IPS-15b (cell line): ENCODE data around the gene ACSL5.

Source experiments
- H3K27me3 ChIP-seq: one replicate; pipeline ENCODE4 v1.6.1; 2013; ENCODE audit warnings: low read length; ENCODE audit not compliant: control insufficient read depth, insufficient read depth
- H3K36me3 ChIP-seq: one replicate; pipeline ENCODE4 v1.6.1; 2013; ENCODE audit warnings: low read length; ENCODE audit not compliant: control insufficient read depth, insufficient read depth
- H3K4me1 ChIP-seq: one replicate; pipeline ENCODE4 v1.6.1; 2013; ENCODE audit warnings: mild to moderate bottlenecking, low read length; ENCODE audit not compliant: control insufficient read depth, insufficient read depth
- H3K4me3 ChIP-seq: one replicate; pipeline ENCODE4 v1.5.1; 2013; ENCODE audit warnings: low read depth, low read length
- H3K9ac ChIP-seq: one replicate; pipeline ENCODE4 v1.6.1; 2013; ENCODE audit warnings: low read depth, mild to moderate bottlenecking, low read length
- H3K9me3 ChIP-seq: one replicate; pipeline ENCODE4 v1.6.1; 2013; ENCODE audit warnings: mild to moderate bottlenecking, low read length; ENCODE audit not compliant: control insufficient read depth, insufficient read depth

Gene ACSL5

DNA sequence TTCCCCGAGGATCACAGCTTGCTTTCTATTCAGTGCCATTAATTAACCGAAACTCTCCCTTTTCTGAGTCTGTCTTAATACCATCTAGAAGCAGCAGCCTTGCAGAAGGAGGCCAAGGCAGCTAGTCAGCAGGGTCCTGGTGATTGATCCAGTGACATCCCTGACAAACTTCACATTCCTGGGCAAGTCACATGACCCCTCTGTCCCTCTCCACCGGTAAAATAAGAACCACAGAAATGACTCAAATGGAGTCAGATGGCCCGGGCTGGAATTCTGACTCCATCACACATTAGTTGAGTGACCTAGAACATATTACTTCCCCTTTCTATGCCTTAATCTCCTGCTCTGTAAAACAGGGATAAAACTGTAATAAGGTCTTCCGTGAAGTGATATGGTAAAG, 17.2 kb upstream of the ACSL5 start:
- H3K4me3 ChIP-seq, result no peak overlapping the region
- peaks cover 9% of the 10 kb centered on the region for H3K27me3 ChIP-seq
- H3K36me3 ChIP-seq, result no peaks in the 10 kb centered on the region
- H3K9ac ChIP-seq, result no peak overlapping the region
- no peaks in the 10 kb centered on the region for H3K4me1 ChIP-seq
- no peaks in the 10 kb centered on the region for H3K9me3 ChIP-seq

- no peak overlapping the region for H3K4me3 ChIP-seq
- no peaks in the 10 kb centered on the region for H3K9me3 ChIP-seq
- H3K27me3 ChIP-seq, result peaks cover 17% of the 10 kb centered on the region
- no peaks in the 10 kb centered on the region for H3K4me1 ChIP-seq
- H3K36me3 ChIP-seq, result no peaks in the 10 kb centered on the region
- H3K9ac ChIP-seq, result no peak overlapping the region
Measured at GRCh38 chr10:112359606-112360307, 14.2 kb upstream of the ACSL5 start.

DNA sequence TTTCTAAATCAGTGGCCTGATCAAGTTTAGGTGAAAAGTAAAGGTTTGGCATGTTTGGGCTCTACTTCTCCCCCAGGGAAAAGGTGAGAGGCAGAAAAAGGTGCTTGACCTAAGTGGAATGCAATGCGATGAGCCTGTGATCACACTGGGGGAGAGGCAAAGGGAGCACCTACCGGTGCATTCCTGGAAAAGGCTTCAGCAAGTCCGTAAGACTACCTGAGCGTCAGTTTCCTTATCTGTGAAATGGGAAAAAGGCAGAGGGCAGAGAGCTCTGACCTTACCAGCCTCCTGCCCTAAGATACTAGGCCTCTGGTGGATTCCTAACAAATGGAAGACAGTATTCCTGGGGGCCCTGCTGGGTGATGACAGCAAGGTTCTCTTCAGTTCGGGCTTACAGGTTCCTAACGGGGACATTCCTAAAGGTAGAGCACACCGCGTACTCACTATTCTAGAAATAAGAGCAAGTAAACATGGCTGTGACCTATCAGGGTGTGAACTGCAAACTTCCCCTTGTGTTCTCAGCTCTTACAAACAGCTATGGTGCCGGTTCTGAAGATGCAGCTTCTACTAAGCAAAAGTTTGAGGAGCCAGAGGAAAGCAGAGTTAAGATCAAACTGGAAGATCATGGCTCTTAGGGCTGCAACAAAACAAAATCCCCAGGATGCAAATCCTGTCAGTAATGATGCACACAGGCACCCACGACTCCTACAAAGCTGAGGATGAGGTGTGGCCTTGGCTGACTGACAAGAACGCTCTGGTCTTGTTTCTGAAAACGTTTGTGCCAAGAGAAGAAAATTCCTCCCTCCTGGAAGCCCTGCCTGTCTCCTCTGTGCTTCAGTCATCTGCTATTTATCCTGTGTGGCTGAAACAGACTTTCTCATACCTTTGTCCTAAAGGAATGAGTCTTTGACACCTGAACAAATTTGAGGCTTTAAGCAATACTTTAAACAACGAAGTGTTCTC, 13.3 kb upstream of the ACSL5 start:
- no peak overlapping the region for H3K9ac ChIP-seq
- no peak overlapping the region for H3K4me3 ChIP-seq
- H3K36me3 ChIP-seq, result no peaks in the 10 kb centered on the region
- no peaks in the 10 kb centered on the region for H3K4me1 ChIP-seq
- peaks cover 17% of the 10 kb centered on the region for H3K27me3 ChIP-seq
- no peaks in the 10 kb centered on the region for H3K9me3 ChIP-seq

DNA sequence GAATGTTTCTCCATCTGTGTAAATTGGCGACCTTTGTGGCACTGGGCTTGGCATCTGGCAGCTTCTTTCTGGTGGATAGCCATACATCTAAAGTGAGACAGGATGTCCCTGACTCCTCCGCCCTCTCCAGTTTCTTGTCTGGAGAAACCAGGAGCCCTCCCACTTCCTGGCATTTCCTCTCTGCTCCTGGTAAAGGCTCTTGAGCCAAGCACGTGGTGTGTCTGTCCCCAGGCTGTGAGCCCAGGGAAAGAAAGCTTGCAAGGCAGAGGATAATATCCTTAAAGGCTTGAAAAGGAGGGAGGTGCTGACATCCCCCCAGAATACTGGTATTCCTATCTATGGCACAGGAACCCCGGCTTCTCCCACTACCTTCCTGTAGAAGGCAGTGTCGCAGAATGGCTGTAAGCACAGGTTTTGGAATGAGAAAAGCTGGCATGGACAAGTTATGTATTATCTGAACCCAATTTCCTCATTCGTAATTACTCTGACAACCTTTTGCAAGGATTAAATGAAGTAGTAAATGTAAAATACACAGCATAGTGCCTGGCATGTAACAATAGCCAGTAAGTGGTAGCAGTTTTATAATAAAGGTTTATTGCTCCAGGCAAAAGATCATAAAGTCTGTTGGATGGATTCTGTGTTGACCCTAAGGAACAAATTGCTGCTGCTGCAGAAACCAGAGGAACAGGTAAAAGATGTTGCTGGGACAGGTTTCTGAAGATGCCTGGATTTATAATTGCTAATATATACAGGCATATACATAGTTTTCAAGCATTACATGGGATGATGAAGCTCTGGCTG, 11.8 kb upstream of the ACSL5 start:
- H3K4me3 ChIP-seq, result no peak overlapping the region
- H3K27me3 ChIP-seq, result peaks cover 17% of the 10 kb centered on the region
- no peak overlapping the region for H3K9ac ChIP-seq
- no peaks in the 10 kb centered on the region for H3K9me3 ChIP-seq
- no peaks in the 10 kb centered on the region for H3K4me1 ChIP-seq
- no peaks in the 10 kb centered on the region for H3K36me3 ChIP-seq

- H3K9ac ChIP-seq, result no peak overlapping the region
- no peak overlapping the region for H3K4me3 ChIP-seq
- peaks cover 13% of the 10 kb centered on the region for H3K27me3 ChIP-seq
- H3K4me1 ChIP-seq, result no peaks in the 10 kb centered on the region
- H3K9me3 ChIP-seq, result no peaks in the 10 kb centered on the region
- H3K36me3 ChIP-seq, result no peaks in the 10 kb centered on the region
Measured at GRCh38 chr10:112362833-112363232, 11.1 kb upstream of the ACSL5 start.

GRCh38 chr10:112363696-112364688, 9.9 kb upstream of the ACSL5 start:
- H3K9ac ChIP-seq, result no peak overlapping the region
- peaks cover 13% of the 10 kb centered on the region for H3K27me3 ChIP-seq
- no peaks in the 10 kb centered on the region for H3K9me3 ChIP-seq
- no peak overlapping the region for H3K4me3 ChIP-seq
- H3K4me1 ChIP-seq, result no peaks in the 10 kb centered on the region
- no peaks in the 10 kb centered on the region for H3K36me3 ChIP-seq

DNA sequence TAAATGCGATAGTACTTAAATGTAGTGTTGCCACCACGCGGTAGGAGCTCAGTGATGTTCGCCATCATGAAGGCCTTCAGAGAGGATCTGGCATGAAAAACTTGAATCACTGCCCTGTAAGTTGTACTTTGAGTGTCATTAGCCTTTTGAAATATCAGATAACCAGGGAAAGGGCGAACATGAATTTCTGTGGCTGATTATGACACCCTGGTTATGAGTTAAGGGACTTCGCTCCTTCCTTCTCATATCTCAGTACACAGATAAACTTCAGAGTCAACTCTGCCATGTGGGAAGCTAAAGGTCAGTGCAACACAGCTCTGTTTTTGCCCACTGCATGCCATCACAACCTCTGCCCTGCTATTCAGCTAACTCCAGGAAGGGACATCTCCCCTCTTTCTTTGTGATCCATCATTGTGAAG, 8.9 kb upstream of the ACSL5 start:
- Histone ChIP-seq H3K27me3 (peaks cover 10% of the 10 kb centered on the region), H3K4me1 (no peaks in the 10 kb centered on the region), H3K36me3 (no peaks in the 10 kb centered on the region), H3K4me3 (no peak overlapping the region), H3K9me3 (no peaks in the 10 kb centered on the region), H3K9ac (no peak overlapping the region)

- no peak overlapping the region for H3K9ac ChIP-seq
- no peaks in the 10 kb centered on the region for H3K36me3 ChIP-seq
- no peak overlapping the region for H3K4me3 ChIP-seq
- no peaks in the 10 kb centered on the region for H3K4me1 ChIP-seq
- peaks cover 10% of the 10 kb centered on the region for H3K27me3 ChIP-seq
- no peaks in the 10 kb centered on the region for H3K9me3 ChIP-seq
Measured at GRCh38 chr10:112365451-112365850, 8.5 kb upstream of the ACSL5 start.

- Histone ChIP-seq H3K9me3 (no peaks in the 10 kb centered on the region), H3K4me3 (no peak overlapping the region), H3K9ac (no peak overlapping the region), H3K36me3 (no peaks in the 10 kb centered on the region), H3K4me1 (no peaks in the 10 kb centered on the region), H3K27me3 (peaks cover 5% of the 10 kb centered on the region)
Measured at GRCh38 chr10:112366992-112367391, 6.9 kb upstream of the ACSL5 start.

DNA sequence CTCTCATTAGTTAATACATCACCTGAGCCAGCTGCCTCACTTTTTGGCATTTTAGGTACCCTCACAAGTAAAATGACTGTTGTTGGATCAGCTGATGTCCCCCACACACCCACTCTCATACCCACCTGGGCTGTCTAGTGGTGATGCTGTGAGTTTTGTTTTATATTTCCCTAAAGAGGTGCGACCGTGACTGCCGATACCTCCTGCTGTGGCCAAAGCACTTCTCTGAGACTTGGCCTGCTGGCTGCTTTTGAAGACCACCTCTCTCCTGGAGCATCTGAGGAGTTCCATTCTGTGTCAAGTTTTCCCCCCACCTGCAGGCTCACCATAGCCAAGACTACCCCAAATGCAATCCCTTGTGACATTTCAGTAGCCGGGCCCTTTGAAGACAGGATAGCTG, 6.4 kb upstream of the ACSL5 start:
- H3K27me3 ChIP-seq, result peaks cover 1% of the 10 kb centered on the region
- H3K9ac ChIP-seq, result no peak overlapping the region
- H3K9me3 ChIP-seq, result no peaks in the 10 kb centered on the region
- H3K4me3 ChIP-seq, result no peak overlapping the region
- H3K4me1 ChIP-seq, result no peaks in the 10 kb centered on the region
- H3K36me3 ChIP-seq, result no peaks in the 10 kb centered on the region
